HepG2 (cell line): ENCODE measurements around the gene KLF11. TPM values are rescaled to one million over a fixed set of nuclear protein-coding genes. Genes with fewer than 3 reads are reported as not detected.

Source experiments
- ATAC-seq: fragments of 200-7000 bp; cut with Tn5 transposase; 3 replicates; pipeline ENCODE4 v1.9.1; 2020; ENCODE audit warnings: mild to moderate bottlenecking, moderate library complexity
- BruUV-seq: library from RNA; stranded (reverse); fragments of 400-500 nt; replicated peaks from 2 replicates; lab custom pipeline; 2021; lab: Mats Ljungman, UMichigan
- CTCF ChIA-PET: fragments of 300-600 bp; formaldehyde crosslinking; extraction: SDS; loops from one replicate; lab custom pipeline; 2021; ENCODE audit warnings: low total read pairs, inconsistent platforms, low intra/inter-chr PET ratio; lab: Yijun Ruan, JAX
- POLR2A ChIA-PET: fragments of 350-600 bp; sonication (Branson Sonifier 250); formaldehyde crosslinking; loops from one replicate; lab custom pipeline; 2020; ENCODE audit warnings: antibody characterized with exemption, inconsistent platforms; lab: Yijun Ruan, JAX
- DNase-seq: peaks from one replicate; pipeline ENCODE4 v3.0.0-alpha.2; 2015; ENCODE audit warnings: low spot score
- FAIRE-seq: peaks from 3 replicates; lab custom pipeline; 2011; peaks lifted over from hg19 to GRCh38; lab: Jason Lieb, UNC
- H2AFZ ChIP-seq: one replicate; pipeline ENCODE4 v1.6.1; 2011; ENCODE audit warnings: low read length, inconsistent platforms
- H3K27ac ChIP-seq: fragments of 300-600 bp; 3 replicates; pipeline ENCODE4 v1.8.0; 2011; ENCODE audit warnings: mixed run types, mild to moderate bottlenecking, mixed read lengths, low read length, inconsistent platforms; ENCODE audit not compliant: insufficient read depth; ENCODE audit errors: extremely low read length
- H3K27me3 ChIP-seq, 2 experiments: fragments of 200-600 bp in 1 of 2; 2 replicates in 1 of 2; 3 replicates in 1 of 2; pipeline versions ENCODE4 v1.6.0 to v1.8.0; 2011; ENCODE audit warnings: low read length in 2 of 2, mild to moderate bottlenecking in 2 of 2, moderate library complexity in 2 of 2, inconsistent platforms in 1 of 2; ENCODE audit not compliant: insufficient read depth in 2 of 2, control insufficient read depth in 1 of 2
- H3K36me3 ChIP-seq, 2 experiments: fragments of 200-600 bp in 1 of 2; replicated peaks in 1 of 2; 2 replicates in 1 of 2; 3 replicates in 1 of 2; pipeline versions ENCODE4 v1.5.1 to v1.8.0; 2011; ENCODE audit warnings: low read length in 2 of 2, inconsistent platforms in 1 of 2; ENCODE audit not compliant: insufficient read depth in 2 of 2, control insufficient read depth in 1 of 2
- H3K4me1 ChIP-seq: 2 replicates; pipeline ENCODE4 v1.5.1; 2012; ENCODE audit warnings: low read length, inconsistent platforms; ENCODE audit not compliant: insufficient read depth
- H3K4me2 ChIP-seq: 2 replicates; pipeline ENCODE4 v1.6.0; 2011; ENCODE audit warnings: low read depth, low read length, inconsistent platforms
- H3K4me3 ChIP-seq, 3 experiments: fragments of 200-600 bp in 1 of 3; sonication (generic), shearing (Covaris generic) in 1 of 3; replicated peaks in 1 of 3; 2 replicates each; pipeline ENCODE4 v1.5.1; 2011 to 2016; ENCODE audit warnings: low read length in 3 of 3, inconsistent platforms in 2 of 3, low read depth in 2 of 3, mild to moderate bottlenecking in 2 of 3, control low read depth in 1 of 3, mixed read lengths in 1 of 3; ENCODE audit not compliant: insufficient read depth in 1 of 3
- H3K79me2 ChIP-seq: one replicate; pipeline ENCODE4 v1.6.1; 2011; ENCODE audit warnings: low read length, inconsistent platforms; ENCODE audit not compliant: insufficient read depth
- H3K9ac ChIP-seq: 2 replicates; pipeline ENCODE4 v1.6.0; 2011; ENCODE audit warnings: mild to moderate bottlenecking, low read depth, low read length, inconsistent platforms; ENCODE audit not compliant: insufficient read depth
- H3K9me3 ChIP-seq: 2 replicates; pipeline ENCODE4 v1.5.1; 2012; ENCODE audit warnings: mild to moderate bottlenecking, low read length
- H4K20me1 ChIP-seq: 2 replicates; pipeline ENCODE4 v1.6.0; 2011; ENCODE audit warnings: inconsistent platforms, mild to moderate bottlenecking, low read length, moderate library complexity; ENCODE audit not compliant: insufficient read depth
- NR2F2 ChIP-seq: IDR thresholded peaks from 2 replicates; pipeline ENCODE4 v1.6.1; 2012; ENCODE audit warnings: low read depth, inconsistent platforms, borderline replicate concordance
- RFX1 ChIP-seq: fragments of 450-650 bp; IDR thresholded peaks from 2 replicates; pipeline ENCODE4 v1.6.1; 2017
- STAG1 ChIP-seq: sonication (generic); formaldehyde crosslinking; IDR thresholded peaks from 2 replicates; pipeline ENCODE4 v1.4.0; 2020; ENCODE audit warnings: missing genetic modification reagents
- TGIF2 ChIP-seq: IDR thresholded peaks from 2 replicates; pipeline ENCODE4 v1.6.1; 2016; ENCODE audit warnings: control low read depth, missing compliant biosample characterization
- ZNF766 ChIP-seq: sonication (generic); formaldehyde crosslinking; IDR thresholded peaks from 2 replicates; pipeline ENCODE4 v1.5.0; 2020; ENCODE audit warnings: missing genetic modification reagents, borderline replicate concordance
- WGBS: methylation state at CpG from one replicate; pipeline ENCODE4 v1.1.6; 2017; ENCODE audit warnings: low lambda C conversion rate; 5-methylcytosine and 5-hydroxymethylcytosine counted together
- in situ Hi-C: cut with HindIII; loops from 2 replicates; pipeline ENCODE4 v1.10.0; 2017; ENCODE audit warnings: low pct_unique_long_range_greater_than_20kb; ENCODE audit not compliant: extremely low pct_ligation_motif_present
- intact Hi-C: fragments of 100-400 bp; cut with micrococcal nuclease; formaldehyde crosslinking; loops from one replicate; pipeline ENCODE4 v1.10.0; 2022; ENCODE audit not compliant: unreplicated experiment
- polyA plus RNA-seq, 8 experiments: library from polyadenylated mRNA; depleted of rRNA in 3 of 8; stranded (reverse) in 7 of 8; unstranded in 1 of 8; fragments of >200 nt; fragmentation: Illumina TruSeq in 4 of 8; extraction: Trizol in 4 of 8; gene quantifications; 2 replicates each; pipeline versions ENCODE4 v1.2.1 to v1.2.3, GENCODE V29; 2011 to 2016; ENCODE audit warnings: low read depth in 4 of 8, missing spikeins in 1 of 8, mixed read lengths in 1 of 8; ENCODE audit not compliant: insufficient read depth in 1 of 8
- total RNA-seq, 5 experiments: library from RNA; depleted of rRNA; stranded (reverse); fragments of >200 nt; fragmentation: Illumina TruSeq; extraction: Trizol; gene quantifications; 2 replicates each; pipeline ENCODE4 v1.2.3, GENCODE V29; 2016; ENCODE audit warnings: low read depth in 1 of 5
- TF ChIP-seq, protein P1 (sequence below): sonication (generic); formaldehyde crosslinking; IDR thresholded peaks from 2 replicates; pipeline ENCODE4 v1.5.0; 2020; ENCODE audit warnings: mild to moderate bottlenecking, missing genetic modification reagents, moderate library complexity
- TF ChIP-seq, protein P2 (sequence below): sonication (generic); formaldehyde crosslinking; IDR thresholded peaks from 2 replicates; pipeline ENCODE4 v1.4.0; 2020; ENCODE audit warnings: missing genetic modification reagents, mild to moderate bottlenecking, borderline replicate concordance

KLF11 gene
- total and polyA plus RNA-seq, 2 of the 13 experiments (the other 11 are each of a cell fraction or from before 2014, with no cell fraction given) = 2.5 to 11.8 TPM

DNA sequence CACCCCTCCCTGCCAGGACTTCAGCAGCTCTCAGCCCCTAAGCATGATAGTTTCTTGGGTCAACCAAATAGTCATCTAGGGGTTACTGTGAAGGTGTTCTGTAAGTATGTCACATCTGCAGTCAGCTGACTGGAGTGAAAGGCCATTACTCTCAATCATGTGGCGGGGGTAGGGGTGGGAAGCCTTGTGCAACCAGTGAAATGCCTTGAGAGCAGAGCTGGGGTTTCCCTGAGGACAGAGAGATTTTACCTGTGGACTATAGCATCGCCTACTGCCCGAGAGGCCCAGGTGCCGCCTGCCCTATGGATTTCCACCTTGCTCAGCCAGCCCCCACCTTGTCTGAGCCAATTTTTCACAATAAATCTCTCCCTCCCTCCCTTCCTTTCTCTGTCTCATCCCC is 20.9 kb upstream of the KLF11 start:
- H3K9me3 ChIP-seq = no peaks in the 10 kb centered on the region
- 8% methylated on average over 3 of the region's 4 CpGs for WGBS
- H2AFZ ChIP-seq = no peak overlapping the region
- peaks cover 9 to 54% of the 10 kb centered on the region in 2 experiments; a peak in 4 of 5 replicates for H3K27me3 ChIP-seq
- H3K79me2 ChIP-seq = no peaks in the 10 kb centered on the region
- TF ChIP-seq, protein P1, sequence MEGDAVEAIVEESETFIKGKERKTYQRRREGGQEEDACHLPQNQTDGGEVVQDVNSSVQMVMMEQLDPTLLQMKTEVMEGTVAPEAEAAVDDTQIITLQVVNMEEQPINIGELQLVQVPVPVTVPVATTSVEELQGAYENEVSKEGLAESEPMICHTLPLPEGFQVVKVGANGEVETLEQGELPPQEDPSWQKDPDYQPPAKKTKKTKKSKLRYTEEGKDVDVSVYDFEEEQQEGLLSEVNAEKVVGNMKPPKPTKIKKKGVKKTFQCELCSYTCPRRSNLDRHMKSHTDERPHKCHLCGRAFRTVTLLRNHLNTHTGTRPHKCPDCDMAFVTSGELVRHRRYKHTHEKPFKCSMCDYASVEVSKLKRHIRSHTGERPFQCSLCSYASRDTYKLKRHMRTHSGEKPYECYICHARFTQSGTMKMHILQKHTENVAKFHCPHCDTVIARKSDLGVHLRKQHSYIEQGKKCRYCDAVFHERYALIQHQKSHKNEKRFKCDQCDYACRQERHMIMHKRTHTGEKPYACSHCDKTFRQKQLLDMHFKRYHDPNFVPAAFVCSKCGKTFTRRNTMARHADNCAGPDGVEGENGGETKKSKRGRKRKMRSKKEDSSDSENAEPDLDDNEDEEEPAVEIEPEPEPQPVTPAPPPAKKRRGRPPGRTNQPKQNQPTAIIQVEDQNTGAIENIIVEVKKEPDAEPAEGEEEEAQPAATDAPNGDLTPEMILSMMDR (CRISPR knock-in tag) = peak; percentile 44
- no peak for TF ChIP-seq ZNF766
- TF ChIP-seq TGIF2 (CRISPR knock-in tag) = no peak
- peak; percentile 36 for TF ChIP-seq STAG1 (CRISPR knock-in tag)
- no peak for TF ChIP-seq NR2F2
- no peak for TF ChIP-seq RFX1
- TF ChIP-seq, protein P2, sequence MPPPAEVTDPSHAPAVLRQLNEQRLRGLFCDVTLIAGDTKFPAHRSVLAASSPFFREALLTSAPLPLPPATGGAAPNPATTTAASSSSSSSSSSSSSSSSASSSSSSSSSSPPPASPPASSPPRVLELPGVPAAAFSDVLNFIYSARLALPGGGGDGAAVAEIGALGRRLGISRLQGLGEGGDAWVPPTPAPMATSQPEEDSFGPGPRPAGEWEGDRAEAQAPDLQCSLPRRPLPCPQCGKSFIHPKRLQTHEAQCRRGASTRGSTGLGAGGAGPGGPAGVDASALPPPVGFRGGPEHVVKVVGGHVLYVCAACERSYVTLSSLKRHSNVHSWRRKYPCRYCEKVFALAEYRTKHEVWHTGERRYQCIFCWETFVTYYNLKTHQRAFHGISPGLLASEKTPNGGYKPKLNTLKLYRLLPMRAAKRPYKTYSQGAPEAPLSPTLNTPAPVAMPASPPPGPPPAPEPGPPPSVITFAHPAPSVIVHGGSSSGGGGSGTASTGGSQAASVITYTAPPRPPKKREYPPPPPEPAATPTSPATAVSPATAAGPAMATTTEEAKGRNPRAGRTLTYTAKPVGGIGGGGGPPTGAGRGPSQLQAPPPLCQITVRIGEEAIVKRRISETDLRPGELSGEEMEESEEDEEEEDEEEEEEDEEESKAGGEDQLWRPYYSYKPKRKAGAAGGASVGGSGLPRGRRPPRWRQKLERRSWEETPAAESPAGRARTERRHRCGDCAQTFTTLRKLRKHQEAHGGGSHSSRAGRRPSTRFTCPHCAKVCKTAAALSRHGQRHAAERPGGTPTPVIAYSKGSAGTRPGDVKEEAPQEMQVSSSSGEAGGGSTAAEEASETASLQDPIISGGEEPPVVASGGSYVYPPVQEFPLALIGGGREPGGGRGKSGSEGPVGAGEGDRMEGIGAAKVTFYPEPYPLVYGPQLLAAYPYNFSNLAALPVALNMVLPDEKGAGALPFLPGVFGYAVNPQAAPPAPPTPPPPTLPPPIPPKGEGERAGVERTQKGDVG = no peak
- in situ Hi-C loops (no loop called here), intact Hi-C loops (loop anchor here (2.0 kb wide), 1 partner anchor 224 kb away; no protein-coding TSS in a partner anchor)
- H3K4me1 ChIP-seq = peaks cover 24% of the 10 kb centered on the region
- H3K9ac ChIP-seq = no peak overlapping the region
- POLR2A ChIA-PET = interaction anchor here (1.3 kb wide), 1 partner anchor 179 kb away, joined by 3 read pairs; the partner anchor contains the start of gene TAF1B
- H3K27ac ChIP-seq = no peak overlapping the region
- no TSS peak for BruUV-seq
- peak; percentile 53 for ATAC-seq
- no peak overlapping the region for H3K4me2 ChIP-seq
- no peak for DNase-seq
- no peaks in the 10 kb centered on the region for H3K36me3 ChIP-seq
- no peaks in the 10 kb centered on the region for H4K20me1 ChIP-seq
- no peak for FAIRE-seq
- H3K4me3 ChIP-seq = no peak overlapping the region
- CTCF ChIA-PET = no interaction called here
